Uterus (tissue), 2 donors: ENCODE measurements around the gene PHC2.

ENCODE experiments used
- CTCF ChIP-seq, 4 experiments: fragments of 200-600 bp in 2 of 4; fragments of 450-650 bp in 2 of 4; sonication (generic) in 2 of 4; IDR thresholded peaks; one replicate each; pipeline ENCODE4 v1.5.1; 2016 to 2019; ENCODE audit warnings: antibody characterized with exemption in 4 of 4, mild to moderate bottlenecking in 2 of 4, moderate library complexity in 1 of 4
- POLR2A ChIP-seq, 2 donors: fragments of 450-650 bp; IDR thresholded peaks; one replicate each; pipeline ENCODE4 v1.6.1; 2016; ENCODE audit warnings: antibody characterized with exemption in 2 of 2, mild to moderate bottlenecking in 1 of 2, moderate library complexity in 1 of 2

- TF ChIP-seq CTCF (IDR thresholded peaks at IDR 0.05) (peak; percentile 29 to 71 (median 55)), POLR2A (IDR thresholded peaks at IDR 0.05) (no peak)
Measured at GRCh38 chr1:33455539-33456501, 24.9 kb upstream of the PHC2 start.
